ENCODE results near the gene RBFOX2.

DNA sequence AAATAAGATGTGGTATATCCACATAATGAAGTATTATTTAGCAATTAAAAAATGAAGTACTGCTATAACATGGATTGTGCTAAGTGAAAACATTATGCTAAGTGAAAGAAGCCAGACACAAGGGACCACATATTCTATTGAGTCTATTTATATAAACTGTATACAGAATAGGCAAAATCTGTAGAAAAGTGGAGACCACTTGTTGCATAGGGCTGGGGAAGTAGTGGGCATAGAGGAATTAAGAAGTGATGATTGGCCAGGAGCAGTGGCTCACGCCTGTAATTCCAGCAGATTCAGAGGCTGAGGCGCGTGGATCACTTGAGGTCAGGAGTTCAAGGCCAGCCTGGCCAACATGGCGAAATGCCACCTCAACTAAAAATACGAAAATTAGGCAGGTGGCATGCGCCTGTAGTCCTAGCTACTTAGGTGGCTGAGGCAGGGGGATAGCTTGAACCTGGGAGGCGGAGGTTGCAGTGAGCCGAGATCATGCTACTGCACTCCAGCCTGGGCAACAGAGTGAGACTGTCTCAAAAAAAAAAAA is 109.6 kb downstream of the RBFOX2 start:
- TF ChIP-seq ELF4 (CRISPR knock-in tag; IDR thresholded peaks at IDR 0.05; ENCODE audit: borderline replicate concordance): no peak
- no peak for TF ChIP-seq MED8 (CRISPR knock-in tag; IDR thresholded peaks at IDR 0.05; ENCODE audit: insufficient replicate concordance)
- TF ChIP-seq, protein P1, sequence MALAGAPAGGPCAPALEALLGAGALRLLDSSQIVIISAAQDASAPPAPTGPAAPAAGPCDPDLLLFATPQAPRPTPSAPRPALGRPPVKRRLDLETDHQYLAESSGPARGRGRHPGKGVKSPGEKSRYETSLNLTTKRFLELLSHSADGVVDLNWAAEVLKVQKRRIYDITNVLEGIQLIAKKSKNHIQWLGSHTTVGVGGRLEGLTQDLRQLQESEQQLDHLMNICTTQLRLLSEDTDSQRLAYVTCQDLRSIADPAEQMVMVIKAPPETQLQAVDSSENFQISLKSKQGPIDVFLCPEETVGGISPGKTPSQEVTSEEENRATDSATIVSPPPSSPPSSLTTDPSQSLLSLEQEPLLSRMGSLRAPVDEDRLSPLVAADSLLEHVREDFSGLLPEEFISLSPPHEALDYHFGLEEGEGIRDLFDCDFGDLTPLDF (CRISPR knock-in tag; IDR thresholded peaks at IDR 0.05): no peak
- no peak for TF ChIP-seq ZNF644 (CRISPR knock-in tag; IDR thresholded peaks at IDR 0.05; ENCODE audit: low read depth)
- no peak for TF ChIP-seq CC2D1A (CRISPR knock-in tag; IDR thresholded peaks at IDR 0.05)
- no peak for TF ChIP-seq GABPA (IDR thresholded peaks at IDR 0.05; ENCODE audit: low read depth, low read length)
- TF ChIP-seq GABPA (CRISPR knock-in tag; IDR thresholded peaks at IDR 0.05; ENCODE audit: low read depth): no peak
- no peak for TF ChIP-seq GLI4 (CRISPR knock-in tag; IDR thresholded peaks at IDR 0.05; ENCODE audit: borderline replicate concordance)
